PC-3 (cell line): ENCODE data around the gene SBSN.

ENCODE experiments used
- CTCF ChIP-seq: fragments of 300-600 bp; sonication (generic); conservative IDR thresholded peaks from 2 replicates; pipeline ENCODE4 v1.5.1; 2017; ENCODE audit warnings: antibody characterized with exemption, low read depth, mild to moderate bottlenecking, low read length
- EZH2 ChIP-seq: fragments of 300-600 bp; sonication (generic); IDR thresholded peaks from one replicate; pipeline ENCODE4 v1.6.1; 2017; ENCODE audit warnings: antibody characterized with exemption, mild to moderate bottlenecking, low read length; ENCODE audit not compliant: unreplicated experiment

- TF ChIP-seq CTCF (no peak), EZH2 (no peak)
Measured at GRCh38 chr19:35563207-35563829, 35.2 kb upstream of the SBSN start, which contains the start of gene ATP4A.
